Measurements from ENCODE around the gene AKIRIN1.
"Not testable (repeated sequence)": the region's sequence is repeated elsewhere in the genome, so short reads cannot be mapped to it uniquely, and the experiment has no call there.

AKIRIN1 gene

GRCh38 chr1:38997901-38998190, 6.8 kb downstream of the AKIRIN1 start:
- no peak overlapping the region for H3K4me3 ChIP-seq (ENCODE audit: control insufficient read depth, low read depth, low read length)
- no peak for DNase-seq (ENCODE audit: low read depth)
- no peak for TF ChIP-seq CTCF (conservative IDR thresholded peaks at IDR 0.05; ENCODE audit: control insufficient read depth, insufficient read depth, low read depth, low read length)

GRCh38 chr1:39001516-39002421, 10.7 kb downstream of the AKIRIN1 start:
- no peak overlapping the region for H3K4me3 ChIP-seq (ENCODE audit: control insufficient read depth, low read depth, low read length)
- TF ChIP-seq CTCF (conservative IDR thresholded peaks at IDR 0.05; ENCODE audit: control insufficient read depth, insufficient read depth, low read depth, low read length): no peak
- no peak for DNase-seq (ENCODE audit: low read depth)

- no peak overlapping the region for H3K4me3 ChIP-seq (ENCODE audit: control insufficient read depth, low read depth, low read length)
- DNase-seq (ENCODE audit: low read depth): no peak
- TF ChIP-seq CTCF (conservative IDR thresholded peaks at IDR 0.05; ENCODE audit: control insufficient read depth, insufficient read depth, low read depth, low read length): no peak
Measured at GRCh38 chr1:39003281-39003680, 12.2 kb downstream of the AKIRIN1 start.

- no peak for DNase-seq (ENCODE audit: low read depth)
- TF ChIP-seq CTCF (conservative IDR thresholded peaks at IDR 0.05; ENCODE audit: control insufficient read depth, insufficient read depth, low read depth, low read length): no peak
- H3K4me3 ChIP-seq (ENCODE audit: control insufficient read depth, low read depth, low read length): no peak overlapping the region
Measured at GRCh38 chr1:39003794-39004193, 12.7 kb downstream of the AKIRIN1 start.

GRCh38 chr1:39006287-39006686, 15.2 kb downstream of the AKIRIN1 start:
- no peak for DNase-seq (ENCODE audit: low read depth)
- no peak overlapping the region for H3K4me3 ChIP-seq (ENCODE audit: control insufficient read depth, low read depth, low read length)
- TF ChIP-seq CTCF (conservative IDR thresholded peaks at IDR 0.05; ENCODE audit: control insufficient read depth, insufficient read depth, low read depth, low read length): no peak

GRCh38 chr1:39006726-39007645, 15.9 kb downstream of the AKIRIN1 start:
- H3K4me3 ChIP-seq (ENCODE audit: control insufficient read depth, low read depth, low read length): no peak overlapping the region
- no peak for DNase-seq (ENCODE audit: low read depth)
- TF ChIP-seq CTCF (conservative IDR thresholded peaks at IDR 0.05; ENCODE audit: control insufficient read depth, insufficient read depth, low read depth, low read length): no peak

GRCh38 chr1:39014956-39015355, 23.9 kb downstream of the AKIRIN1 start:
- DNase-seq (ENCODE audit: low read depth); H3K4me3 ChIP-seq (ENCODE audit: control insufficient read depth, low read depth, low read length): not testable (repeated sequence)
